ENCODE results near the gene KCNH2. TPM values are rescaled to one million over a fixed set of nuclear protein-coding genes. Genes with fewer than 3 reads are reported as not detected.
A peak's percentile ranks its signal among the peaks of the same experiment; 100 is the strongest.

Gene KCNH2
- total and polyA plus RNA-seq, 2 experiments from 2014 or later: 8.4 to 9.1 TPM

GRCh38 chr7:150918378-150918777 lies 59.7 kb downstream of the KCNH2 start:
- Histone ChIP-seq H3K27ac (no peak overlapping the region), H3K4me1 (ENCODE audit: insufficient read depth) (no peaks in the 10 kb centered on the region), H3K4me2 (peak overlapping the region; percentile 38), H3K36me3 (replicated peaks; ENCODE audit: insufficient read depth, low read depth) (no peaks in the 10 kb centered on the region), H3K4me3 (no peak overlapping the region), H3K9me3 (ENCODE audit: low read depth) (no peaks in the 10 kb centered on the region), H2AFZ (no peak overlapping the region), H3K9me2 (replicated peaks; ENCODE audit: insufficient read depth) (no peaks in the 10 kb centered on the region), H3K79me2 (no peaks in the 10 kb centered on the region), H3K27me3 (peaks cover 19% of the 10 kb centered on the region), H4K20me1 (ENCODE audit: insufficient read depth, poor library complexity, severe bottlenecking) (no peaks in the 10 kb centered on the region)
- no peak for DNase-seq (ENCODE audit: low spot score)
- no peak for TF ChIP-seq EZH2phosphoT487 (IDR thresholded peaks at IDR 0.05; ENCODE audit: low read depth, severe bottlenecking, unreplicated experiment)
- no peak for TF ChIP-seq CTCF (IDR thresholded peaks at IDR 0.05; ENCODE audit: poor library complexity)
- no peak for TF ChIP-seq EZH2 (IDR thresholded peaks at IDR 0.05; ENCODE audit: borderline replicate concordance)
- WGBS (ENCODE audit: low lambda C conversion rate, missing lambda C conversion rate): 88% methylated on average over 6 of the region's 6 CpGs

- no peak for DNase-seq (ENCODE audit: low spot score)
- Histone ChIP-seq H4K20me1 (ENCODE audit: insufficient read depth, poor library complexity, severe bottlenecking) (no peaks in the 10 kb centered on the region), H3K27me3 (peaks cover 19% of the 10 kb centered on the region), H3K27ac (no peak overlapping the region), H3K9me2 (replicated peaks; ENCODE audit: insufficient read depth) (no peaks in the 10 kb centered on the region), H3K4me3 (no peak overlapping the region), H3K4me1 (ENCODE audit: insufficient read depth) (no peaks in the 10 kb centered on the region), H3K9me3 (ENCODE audit: low read depth) (no peaks in the 10 kb centered on the region), H3K79me2 (no peaks in the 10 kb centered on the region), H3K36me3 (replicated peaks; ENCODE audit: insufficient read depth, low read depth) (no peaks in the 10 kb centered on the region), H3K4me2 (peak overlapping the region; percentile 38), H2AFZ (no peak overlapping the region)
- TF ChIP-seq CTCF (IDR thresholded peaks at IDR 0.05; ENCODE audit: poor library complexity) (no peak), EZH2 (IDR thresholded peaks at IDR 0.05; ENCODE audit: borderline replicate concordance) (no peak), EZH2phosphoT487 (IDR thresholded peaks at IDR 0.05; ENCODE audit: low read depth, severe bottlenecking, unreplicated experiment) (no peak)
- 40% methylated on average over 7 of the region's 7 CpGs for WGBS (ENCODE audit: low lambda C conversion rate, missing lambda C conversion rate)
Observed at GRCh38 chr7:150917969-150918368, 60.2 kb downstream of the KCNH2 start.

- no peak for DNase-seq (ENCODE audit: low spot score)
- peaks cover 30% of the 10 kb centered on the region for H3K27me3 ChIP-seq
Observed at GRCh38 chr7:150916670-150917069, 61.5 kb downstream of the KCNH2 start.

More at GRCh38 chr7:150916670-150917069, 61.5 kb downstream of the KCNH2 start:
- Histone ChIP-seq H3K36me3 (replicated peaks; ENCODE audit: insufficient read depth, low read depth) (no peaks in the 10 kb centered on the region), H3K4me1 (ENCODE audit: insufficient read depth) (no peaks in the 10 kb centered on the region), H3K9me3 (ENCODE audit: low read depth) (no peaks in the 10 kb centered on the region), H3K9me2 (replicated peaks; ENCODE audit: insufficient read depth) (no peaks in the 10 kb centered on the region), H4K20me1 (ENCODE audit: insufficient read depth, poor library complexity, severe bottlenecking) (no peaks in the 10 kb centered on the region), H3K4me3 (no peak overlapping the region), H3K27ac (no peak overlapping the region), H3K4me2 (no peak overlapping the region), H3K79me2 (no peaks in the 10 kb centered on the region), H2AFZ (no peak overlapping the region)
- no peak for TF ChIP-seq CTCF (IDR thresholded peaks at IDR 0.05; ENCODE audit: poor library complexity)
- TF ChIP-seq EZH2 (IDR thresholded peaks at IDR 0.05; ENCODE audit: borderline replicate concordance): no peak
- no peak for TF ChIP-seq EZH2phosphoT487 (IDR thresholded peaks at IDR 0.05; ENCODE audit: low read depth, severe bottlenecking, unreplicated experiment)
- WGBS (ENCODE audit: low lambda C conversion rate, missing lambda C conversion rate): 93% methylated on average over 10 of the region's 10 CpGs

Measured in hepatocyte (in vitro differentiated cells).